Upper lobe of left lung (tissue), 6 donors: ENCODE measurements around the gene PNPLA6. TPM values are rescaled to one million over a fixed set of nuclear protein-coding genes. Genes with fewer than 3 reads are reported as not detected.

Source experiments
- ATAC-seq, 2 donors: fragments of 200-7000 bp; cut with Tn5 transposase; one replicate each; pipeline ENCODE4 v1.9.1; 2022; ENCODE audit warnings: mild to moderate bottlenecking in 2 of 2, moderate library complexity in 2 of 2; ENCODE audit not compliant: low FRiP score in 2 of 2
- DNase-seq, 2 donors: peaks; one replicate each; pipeline ENCODE4 v3.0.0-alpha.2; 2019 to 2020
- H3K27ac ChIP-seq, 4 donors: fragments of 200-600 bp; sonication (generic); one replicate each; pipeline ENCODE4 v1.5.1; 2016 to 2019
- H3K27me3 ChIP-seq, 4 donors: fragments of 200-600 bp; sonication (generic); one replicate each; pipeline ENCODE4 v1.5.1; 2017 to 2019
- H3K36me3 ChIP-seq, 4 donors: fragments of 200-600 bp; sonication (generic); one replicate each; pipeline ENCODE4 v1.5.1; 2016 to 2019
- H3K4me1 ChIP-seq, 4 donors: fragments of 200-600 bp; sonication (generic); one replicate each; pipeline ENCODE4 v1.5.1; 2018 to 2019
- H3K4me3 ChIP-seq, 4 donors: fragments of 200-600 bp; sonication (generic); one replicate each; pipeline ENCODE4 v1.5.1; 2017 to 2019; ENCODE audit warnings: mild to moderate bottlenecking in 2 of 4, moderate library complexity in 1 of 4
- H3K9me3 ChIP-seq, 4 donors: fragments of 200-600 bp; sonication (generic); one replicate each; pipeline ENCODE4 v1.5.1; 2018 to 2019
- CTCF ChIP-seq, 6 experiments: fragments of 450-650 bp in 4 of 6; fragments of 200-600 bp in 2 of 6; sonication (generic) in 2 of 6; IDR thresholded peaks; one replicate each; pipeline ENCODE4 v1.5.1; 2016 to 2019; ENCODE audit warnings: antibody characterized with exemption in 6 of 6
- EP300 ChIP-seq, 4 donors: sonication (generic); formaldehyde crosslinking; IDR thresholded peaks; one replicate each; pipeline ENCODE4 v1.5.1; 2017; ENCODE audit warnings: antibody characterized with exemption in 4 of 4, control low read depth in 2 of 4
- POLR2A ChIP-seq, 4 donors: fragments of 450-650 bp; IDR thresholded peaks; one replicate each; pipeline ENCODE4 v1.5.1; 2016 to 2017; ENCODE audit warnings: antibody characterized with exemption in 4 of 4, mild to moderate bottlenecking in 2 of 4
- POLR2AphosphoS5 ChIP-seq, 2 donors: sonication (generic); formaldehyde crosslinking; IDR thresholded peaks; one replicate each; pipeline ENCODE4 v1.5.1; 2017; ENCODE audit warnings: antibody characterized with exemption in 2 of 2
- WGBS, 2 donors: methylation state at CpG; one replicate each; pipeline ENCODE4 v1.1.5; 2017 to 2018; 5-methylcytosine and 5-hydroxymethylcytosine counted together
- total RNA-seq, 6 donors: library from RNA; depleted of rRNA in 4 of 6; stranded (reverse); fragments of >200 nt in 4 of 6; gene quantifications; one replicate each; pipeline versions ENCODE4 v1.1.0 to v1.2.1, GENCODE V29; 2016 to 2021
- donor health status: DM: no; HTN: no; CAD: no; lungs with moderate emphysema.
- donor health status: DM: no; HTN: yes; CAD: no; lungs with severe emphysema.

Gene PNPLA6
- total RNA-seq, 6 donors from 2014 or later, result 125 to 412 (median 328) TPM

GRCh38 chr19:7492142-7492541, 43.4 kb upstream of the PNPLA6 start:
- Histone ChIP-seq H3K4me3 (no peak overlapping the region), H3K4me1 (peaks cover 24 to 35% (median 30%) of the 10 kb centered on the region in 4 donors), H3K27me3 (no peaks in the 10 kb centered on the region), H3K9me3 (no peaks in the 10 kb centered on the region), H3K27ac (peak overlapping the region; percentile 74 to 85 (median 80)), H3K36me3 (no peaks in the 10 kb centered on the region)
- peak in 1 of 2 donors; percentile 64 for DNase-seq
- 42 to 53% methylated on average over 4 of the region's 4 CpGs for WGBS, 2 donors
- no peak for ATAC-seq
- peak; percentile 60 to 88 (median 66) for TF ChIP-seq EP300 (IDR thresholded peaks at IDR 0.05)
- TF ChIP-seq CTCF (IDR thresholded peaks at IDR 0.05), result no peak
- no peak for TF ChIP-seq POLR2A (IDR thresholded peaks at IDR 0.05)
- TF ChIP-seq POLR2AphosphoS5 (IDR thresholded peaks at IDR 0.05), result peak; percentile 61 to 97

- TF ChIP-seq CTCF (IDR thresholded peaks at IDR 0.05) (no peak), POLR2AphosphoS5 (IDR thresholded peaks at IDR 0.05) (no peak), EP300 (IDR thresholded peaks at IDR 0.05) (no peak), POLR2A (IDR thresholded peaks at IDR 0.05) (no peak)
- peaks cover 24 to 35% (median 30%) of the 10 kb centered on the region in 4 donors for H3K4me1 ChIP-seq
- H3K27ac ChIP-seq, result peak overlapping the region; percentile 74 to 85 (median 80)
- DNase-seq, result no peak
- no peak for ATAC-seq
- no peaks in the 10 kb centered on the region for H3K9me3 ChIP-seq
- no peaks in the 10 kb centered on the region for H3K36me3 ChIP-seq
- no peak overlapping the region for H3K4me3 ChIP-seq
- no peaks in the 10 kb centered on the region for H3K27me3 ChIP-seq
- WGBS, 2 donors, result 63 to 70% methylated on average over 11 of the region's 11 CpGs
Observed at GRCh38 chr19:7492558-7492957, 43.0 kb upstream of the PNPLA6 start.

- Histone ChIP-seq H3K9me3 (no peaks in the 10 kb centered on the region), H3K27ac (peak overlapping the region; percentile 77 to 85 (median 80)), H3K27me3 (no peaks in the 10 kb centered on the region), H3K4me1 (peaks cover 15 to 21% (median 19%) of the 10 kb centered on the region in 4 donors), H3K36me3 (no peaks in the 10 kb centered on the region), H3K4me3 (no peak overlapping the region)
- no peak for DNase-seq
- peak; percentile 34 to 58 for ATAC-seq
- TF ChIP-seq POLR2A (IDR thresholded peaks at IDR 0.05), result no peak
- TF ChIP-seq CTCF (IDR thresholded peaks at IDR 0.05), result peak in 1 of 6 experiments; percentile 55
- no peak for TF ChIP-seq EP300 (IDR thresholded peaks at IDR 0.05)
- WGBS, 2 donors, result 25 to 41% methylated on average over 11 to 13 of the region's 13 CpGs
Observed at GRCh38 chr19:7494416-7495098, 41.0 kb upstream of the PNPLA6 start.

GRCh38 chr19:7497292-7497691, 38.2 kb upstream of the PNPLA6 start:
- Histone ChIP-seq H3K27me3 (peaks cover 0 to 10% (median 0%) of the 10 kb centered on the region in 4 donors), H3K27ac (no peak overlapping the region), H3K4me1 (peaks cover 22 to 25% (median 23%) of the 10 kb centered on the region in 4 donors), H3K36me3 (no peaks in the 10 kb centered on the region), H3K4me3 (no peak overlapping the region), H3K9me3 (no peaks in the 10 kb centered on the region)
- 53 to 54% methylated on average over 7 of the region's 7 CpGs for WGBS, 2 donors
- ATAC-seq, result no peak
- TF ChIP-seq POLR2AphosphoS5 (IDR thresholded peaks at IDR 0.05), result no peak
- peak in 3 of 6 experiments; percentile 11 to 25 (median 15) for TF ChIP-seq CTCF (IDR thresholded peaks at IDR 0.05)
- DNase-seq, result no peak
